Inferior parietal cortex (tissue), 1 donor: Measurements from ENCODE around the gene POU6F1.
"Not testable (repeated sequence)": the region's sequence is repeated elsewhere in the genome, so short reads cannot be mapped to it uniquely, and the experiment has no call there.

Experiments used
- DNase-seq: peaks from one replicate; pipeline ENCODE4 v3.0.0-alpha.2; 2016; ENCODE audit errors: extremely low spot score

Gene POU6F1

DNA sequence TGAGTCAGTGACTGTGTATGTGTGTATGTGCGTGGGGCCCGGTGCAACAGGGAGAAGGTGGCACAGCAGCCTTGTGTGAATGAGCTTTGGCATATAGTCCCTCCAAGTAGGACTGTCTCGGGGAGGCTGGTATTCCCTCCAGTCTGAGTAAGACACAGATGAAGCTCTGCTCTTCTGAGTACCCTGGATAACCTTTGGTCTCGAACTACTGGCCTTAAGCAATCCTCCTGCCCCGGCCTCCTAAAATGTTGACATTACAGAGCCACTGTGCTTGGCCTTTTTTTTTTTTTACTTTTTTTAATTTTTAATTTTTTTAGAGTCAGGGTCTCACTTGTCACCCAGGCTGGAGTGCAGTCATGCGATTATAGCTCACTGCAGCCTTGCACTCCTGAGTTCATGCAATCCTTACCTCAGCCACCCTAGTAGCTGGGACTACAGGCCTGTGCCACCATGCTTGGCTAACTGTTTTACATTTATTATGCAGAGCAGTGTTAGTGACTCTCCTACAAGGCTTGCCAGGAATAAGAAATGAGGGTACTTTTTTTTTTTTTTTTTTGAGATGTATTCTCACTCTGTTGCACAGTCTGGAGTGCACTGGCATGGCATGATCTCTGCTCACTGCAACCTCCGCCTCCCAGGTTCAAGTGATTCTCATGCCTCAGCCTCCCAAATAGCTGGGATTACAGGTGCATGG lies 11.4 kb upstream of the POU6F1 start:
- no peak for DNase-seq

DNA sequence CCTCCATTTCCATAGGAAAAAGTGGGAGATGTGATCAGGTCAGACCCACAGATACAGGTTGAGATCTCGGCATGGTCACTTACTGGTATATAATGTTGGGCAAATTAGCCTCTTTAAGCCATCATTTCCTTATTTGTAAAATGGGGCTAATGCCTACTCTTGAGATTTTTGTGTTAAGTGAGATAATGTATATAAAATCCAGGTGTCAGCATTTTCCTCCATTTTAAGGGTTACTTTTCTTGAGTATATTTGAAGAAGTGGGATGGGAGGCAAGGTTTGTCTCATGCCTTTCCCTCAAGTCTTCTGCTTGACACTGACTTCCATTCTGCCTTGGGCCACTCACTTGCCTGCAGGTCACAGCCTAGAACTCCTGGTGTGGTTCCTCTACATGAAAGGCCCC lies 10.1 kb upstream of the POU6F1 start:
- DNase-seq: no peak

GRCh38 chr12:51227112-51227511 lies 9.2 kb upstream of the POU6F1 start:
- DNase-seq: not testable (repeated sequence)

DNA sequence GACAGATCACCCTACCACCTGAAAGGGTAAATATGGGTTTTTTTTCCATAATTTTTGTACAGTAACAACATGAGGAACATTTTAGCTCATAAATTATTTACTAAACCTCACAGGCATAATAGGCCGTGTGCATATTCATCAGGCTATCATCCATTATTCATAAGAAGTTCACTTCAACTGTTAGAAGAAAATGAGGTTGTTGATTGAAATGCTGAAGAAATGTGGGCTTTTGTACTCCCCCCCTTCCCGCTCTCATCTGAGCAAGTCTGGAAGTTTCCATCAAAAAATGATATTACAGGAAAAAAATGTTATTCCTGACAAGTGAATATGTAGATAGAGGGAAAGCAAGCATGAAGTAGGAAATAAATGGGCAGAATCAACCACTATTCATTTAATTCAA lies 7.9 kb upstream of the POU6F1 start:
- DNase-seq: no peak

DNA sequence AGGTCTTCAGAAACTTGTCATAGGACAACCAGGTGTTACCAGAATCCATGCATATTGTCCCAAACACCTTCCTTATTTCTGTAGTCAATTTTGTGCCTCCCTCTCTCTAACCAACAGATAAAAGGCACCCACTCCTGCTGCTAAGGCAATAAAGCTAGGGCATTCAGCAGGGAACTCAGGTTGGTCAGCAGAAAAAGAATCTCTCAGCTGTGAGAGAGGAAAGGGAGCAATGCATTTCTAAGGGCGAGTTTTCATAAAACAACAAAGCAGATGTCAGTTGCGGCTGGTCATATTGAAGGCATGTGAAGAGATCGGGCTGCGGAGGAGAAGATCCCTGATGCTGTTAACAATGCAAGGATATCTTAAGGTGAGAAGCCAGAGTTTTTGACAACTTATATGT lies 7.4 kb upstream of the POU6F1 start:
- no peak for DNase-seq

- no peak for DNase-seq
Observed at GRCh38 chr12:51224625-51225024, 6.8 kb upstream of the POU6F1 start.

DNA sequence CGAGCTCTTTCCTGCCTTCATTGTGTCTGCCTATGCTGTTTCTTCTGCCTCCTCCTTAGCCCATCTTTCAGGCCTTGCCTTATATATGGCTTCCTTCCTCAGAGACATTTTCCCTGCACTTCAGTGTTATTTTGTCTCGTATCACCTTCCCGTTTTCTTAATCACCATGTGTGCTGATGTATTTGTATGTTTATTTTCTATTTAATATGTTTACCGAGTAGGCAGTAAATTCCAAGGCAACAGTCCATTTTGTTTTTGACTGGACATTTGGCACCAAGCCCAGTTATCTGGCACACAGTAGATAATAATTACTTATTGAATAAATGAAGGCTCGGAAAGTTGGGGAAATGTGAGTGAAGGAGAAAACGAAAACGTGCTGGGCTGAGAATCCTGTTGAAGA lies 4.6 kb upstream of the POU6F1 start:
- no peak for DNase-seq

DNA sequence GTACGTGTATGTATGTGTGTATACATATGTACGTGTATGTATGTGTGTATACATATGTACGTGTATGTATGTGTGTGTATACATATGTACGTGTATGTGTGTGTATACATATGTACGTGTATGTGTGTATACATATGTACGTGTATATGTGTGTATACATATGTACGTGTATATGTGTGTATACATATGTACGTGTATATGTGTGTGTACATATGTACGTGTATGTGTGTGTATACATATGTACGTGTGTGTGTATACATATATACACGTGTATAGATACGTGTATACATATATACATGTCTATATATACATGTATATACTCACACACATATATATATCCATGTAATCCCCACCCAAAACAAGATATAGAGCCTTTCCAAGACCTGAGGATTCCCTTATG lies 2.0 kb upstream of the POU6F1 start:
- not testable (repeated sequence) for DNase-seq

DNA sequence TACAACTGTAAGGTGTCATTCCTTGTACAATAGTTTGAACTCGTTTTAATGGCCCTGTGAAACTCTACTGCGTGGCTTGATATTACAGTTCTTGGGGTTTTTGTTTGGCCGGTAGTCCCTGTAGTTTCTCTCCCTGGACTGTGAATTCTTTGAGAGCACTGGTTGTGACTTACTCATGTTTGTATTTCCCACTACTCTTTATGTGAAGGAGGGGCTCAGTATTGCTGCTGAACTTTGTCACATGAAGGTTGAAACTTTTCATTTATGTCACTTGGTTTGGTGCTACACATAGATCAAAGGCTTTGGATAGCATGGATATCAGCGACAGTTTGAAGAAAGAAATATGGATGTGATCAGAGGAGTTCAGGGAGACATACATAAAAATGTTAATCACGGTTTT lies 1.5 kb upstream of the POU6F1 start:
- no peak for DNase-seq

DNA sequence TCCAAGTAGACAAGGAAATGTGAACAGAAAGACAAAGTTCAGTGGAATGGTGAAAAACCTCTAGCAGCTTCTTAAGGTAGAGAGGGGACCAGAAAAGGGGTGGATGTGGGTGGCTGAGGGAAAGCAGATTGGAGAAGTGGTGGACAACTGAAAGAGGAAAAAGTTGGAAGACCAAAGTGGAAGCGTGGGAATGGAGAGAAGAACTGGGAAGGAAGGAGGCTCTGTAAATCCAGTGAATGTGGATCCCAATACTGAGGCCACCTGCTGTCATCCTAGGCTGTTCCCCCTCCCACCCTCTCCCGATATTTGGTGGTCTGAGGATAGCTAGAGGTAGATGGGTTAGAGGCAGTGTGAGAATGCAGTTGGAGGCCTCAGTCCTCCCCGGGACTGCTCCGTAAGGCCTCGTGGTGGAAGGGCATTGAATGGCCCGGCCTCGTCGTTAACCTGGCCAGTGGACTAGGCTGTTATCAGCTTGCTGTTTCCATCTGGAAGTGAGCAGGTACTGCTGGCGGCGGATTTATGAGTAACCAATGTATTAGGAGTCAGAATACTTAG lies 822 bp upstream of the POU6F1 start:
- DNase-seq: no peak

GRCh38 chr12:51217133-51217967 lies 512 bp downstream of the POU6F1 start:
- DNase-seq: no peak

DNA sequence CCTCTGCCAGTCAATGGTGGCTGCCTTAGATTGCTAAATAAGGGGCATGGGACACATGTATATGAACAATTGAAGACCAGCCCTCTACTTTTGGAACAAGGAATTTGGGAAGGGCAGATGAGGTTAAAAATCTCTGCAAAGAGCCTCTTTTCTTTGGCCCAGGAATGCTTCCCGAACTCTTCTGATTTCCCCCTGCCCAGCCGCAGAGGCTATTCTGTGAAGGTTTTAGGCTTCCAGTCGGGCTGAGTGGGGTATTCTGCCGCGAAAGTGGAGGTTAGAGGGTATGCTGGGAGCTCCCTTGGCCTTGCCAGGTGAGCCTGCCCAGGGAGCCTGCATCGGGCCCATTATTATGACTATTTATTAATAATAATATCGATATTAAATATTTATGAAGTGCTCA lies 1.2 kb downstream of the POU6F1 start:
- DNase-seq: no peak

DNA sequence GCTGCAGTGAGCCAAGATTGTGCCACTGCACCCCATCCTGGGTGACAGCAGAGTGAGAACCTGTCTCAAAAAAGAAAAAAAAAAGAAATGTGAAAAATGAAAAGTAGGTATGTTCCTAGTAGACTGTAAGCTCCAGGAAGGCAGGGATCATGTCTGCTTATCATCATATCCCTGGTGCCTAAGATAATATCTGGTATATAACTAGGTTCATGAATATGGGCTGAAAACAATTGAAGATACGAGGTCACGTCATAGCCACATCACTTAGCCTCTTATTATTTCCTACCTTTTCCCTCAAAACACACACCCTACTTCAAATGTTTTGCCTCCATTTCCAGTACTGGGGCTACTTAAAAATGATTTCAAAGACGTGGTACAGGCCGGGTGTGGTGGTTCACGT lies 3.0 kb downstream of the POU6F1 start:
- no peak for DNase-seq

DNA sequence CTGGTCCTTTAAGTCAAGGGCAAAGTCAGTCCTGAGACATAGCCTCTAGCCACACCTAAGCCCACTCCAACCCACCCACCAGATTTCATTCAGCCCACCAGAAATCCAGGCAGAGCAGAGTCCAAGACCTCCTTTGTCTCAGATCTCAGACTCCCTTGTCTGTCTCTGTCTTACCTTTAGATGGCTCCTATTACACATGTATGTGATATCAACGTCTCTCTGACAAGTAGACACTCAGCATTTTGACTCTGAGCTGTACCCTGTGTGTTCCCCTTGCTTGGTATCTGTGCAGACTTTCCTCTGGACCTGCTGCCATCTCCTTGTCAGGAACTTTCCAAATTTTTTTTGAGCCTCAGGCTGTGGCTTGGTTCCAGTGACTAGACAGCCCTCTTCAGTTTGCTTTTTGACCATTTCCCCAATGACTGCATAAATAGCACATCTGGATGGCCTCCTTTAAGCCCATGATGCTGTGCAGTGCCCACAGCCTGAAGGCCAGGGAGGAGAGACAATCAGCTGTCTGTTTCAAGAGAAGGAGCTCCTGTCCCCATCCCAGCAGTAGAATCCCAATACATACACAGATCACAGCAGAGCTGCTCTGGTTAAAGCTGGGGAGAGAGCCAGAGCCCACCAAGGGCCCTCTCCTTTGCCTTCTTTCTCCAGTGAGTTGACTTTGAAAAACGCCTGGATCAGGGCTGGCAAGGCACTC lies 7.0 kb downstream of the POU6F1 start:
- no peak for DNase-seq

DNA sequence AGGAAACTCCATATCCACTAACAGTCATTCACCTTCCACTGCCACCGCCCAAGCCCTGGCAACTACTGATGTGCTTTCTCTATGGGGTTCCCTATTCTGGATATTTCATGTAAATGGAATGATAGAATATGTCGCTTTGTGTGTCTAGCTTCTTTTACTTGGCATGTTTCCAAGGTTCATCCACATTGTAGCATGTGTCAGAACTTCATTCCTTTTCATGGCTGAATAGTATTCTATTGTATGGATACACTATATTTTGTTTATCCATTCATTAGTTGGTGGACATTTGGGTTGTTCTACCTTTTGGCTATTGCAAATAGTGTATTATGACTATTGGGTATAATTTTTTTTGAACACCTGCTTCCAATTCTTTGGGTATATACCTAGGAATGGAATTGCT lies 8.6 kb downstream of the POU6F1 start:
- no peak for DNase-seq

- DNase-seq: no peak
Observed at GRCh38 chr12:51208016-51208660, 9.7 kb downstream of the POU6F1 start.

DNA sequence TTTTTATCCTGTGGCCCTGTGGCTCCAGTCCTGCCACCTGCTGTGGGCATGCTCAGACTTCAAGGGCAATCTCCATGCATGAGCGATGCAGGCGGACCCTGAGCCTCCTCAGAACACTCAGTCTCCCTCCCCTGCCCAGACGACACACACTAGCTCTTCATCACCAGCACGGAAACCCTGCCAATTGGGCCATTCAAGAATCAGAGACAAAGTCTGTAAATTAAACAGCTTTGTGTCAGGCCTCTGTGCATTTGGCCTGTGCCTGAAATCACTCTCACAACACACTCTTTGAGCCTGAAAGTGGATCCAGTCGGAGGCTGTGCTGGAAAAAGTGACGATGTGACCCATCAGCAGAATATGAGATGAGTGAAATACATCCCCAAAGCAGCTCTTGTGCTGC lies 12.5 kb downstream of the POU6F1 start:
- no peak for DNase-seq

DNA sequence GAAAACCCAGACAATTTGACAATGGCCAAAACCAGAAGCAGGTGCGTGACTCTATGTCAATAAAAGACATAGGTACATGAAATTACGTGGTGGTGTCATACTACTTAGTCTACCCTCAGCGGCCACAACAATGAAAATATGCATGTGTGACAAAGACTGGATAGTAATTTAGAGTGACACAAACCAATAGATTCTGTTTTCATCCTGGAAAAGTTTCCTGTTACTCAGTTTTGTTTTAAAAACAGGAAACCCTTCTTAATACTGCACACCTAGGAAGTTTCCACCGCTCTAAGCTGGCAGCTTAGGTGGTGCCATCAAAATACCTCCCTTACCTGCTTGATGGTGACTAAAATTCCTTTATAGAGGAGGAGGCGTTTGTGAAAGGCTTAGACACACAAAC lies 15.1 kb downstream of the POU6F1 start:
- DNase-seq: no peak

DNA sequence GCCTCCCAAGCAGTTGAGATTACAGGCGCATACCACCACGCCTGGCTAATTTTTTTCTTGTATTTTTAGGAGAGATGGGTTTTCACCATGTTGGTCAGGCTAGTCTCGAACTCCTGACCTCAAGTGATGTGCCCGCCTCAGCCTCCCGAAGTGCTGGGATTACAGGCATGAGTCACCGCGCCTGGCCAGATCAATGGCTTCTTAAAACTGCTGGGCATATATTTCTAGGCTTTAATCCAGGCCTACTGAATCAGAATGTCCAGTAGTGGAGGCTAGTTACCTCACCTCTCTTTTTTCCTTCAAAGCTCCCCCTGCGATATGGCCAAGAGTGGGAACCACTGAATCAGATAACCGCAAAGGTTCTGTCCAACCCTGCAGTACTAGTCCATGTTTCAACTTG lies 17.1 kb downstream of the POU6F1 start:
- DNase-seq: no peak

DNA sequence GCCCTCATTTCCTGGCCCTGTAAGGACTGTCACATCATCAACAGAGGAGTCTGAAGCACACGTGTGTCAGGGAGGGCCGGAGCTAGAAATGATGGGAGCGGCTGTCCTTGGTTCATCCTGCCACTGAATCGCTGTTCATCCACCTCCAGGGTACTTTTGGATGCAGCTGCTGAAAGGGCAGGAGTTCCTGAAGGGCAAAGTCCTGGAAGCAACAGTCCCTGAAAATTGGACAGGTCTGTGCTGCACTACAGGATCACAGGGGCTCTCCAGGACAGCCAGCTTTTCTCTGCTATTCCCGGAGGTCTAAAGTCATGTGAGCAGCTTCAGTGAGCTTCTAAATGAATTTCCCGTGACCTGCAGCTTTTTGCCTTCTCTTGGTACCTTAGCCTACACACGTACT lies 17.7 kb downstream of the POU6F1 start:
- DNase-seq: no peak

DNA sequence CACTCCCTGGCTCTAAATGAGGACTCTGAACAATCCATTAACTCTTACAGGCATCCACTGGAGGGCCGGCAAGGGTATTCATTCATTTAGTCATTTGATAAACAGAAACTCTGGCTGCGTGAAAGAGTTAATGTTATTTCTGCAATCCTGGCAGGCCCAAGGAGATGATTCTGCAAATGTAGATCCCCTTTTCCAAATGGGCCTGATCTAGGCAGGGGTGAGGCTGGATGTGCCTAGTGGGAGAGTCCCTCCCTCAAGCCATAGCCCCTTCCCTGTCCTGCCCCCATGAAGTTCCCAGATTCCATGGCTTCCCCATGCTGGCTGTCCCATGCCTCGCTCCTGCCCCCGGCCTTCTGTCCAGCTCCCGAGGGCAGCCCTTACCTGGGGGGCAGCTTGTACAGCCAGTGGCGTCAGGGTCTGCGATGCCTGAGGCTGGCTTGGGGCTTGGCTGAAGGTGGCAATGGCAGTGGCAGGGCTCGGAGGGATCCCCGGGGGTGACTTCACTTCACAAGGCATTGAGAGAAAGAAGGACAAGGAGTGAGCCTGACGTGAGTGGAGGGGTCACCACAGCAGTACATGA lies 18.4 kb downstream of the POU6F1 start:
- DNase-seq: no peak
